ENCODE measurements around the gene VAMP3. TPM values are rescaled to one million over a fixed set of nuclear protein-coding genes. Genes with fewer than 3 reads are reported as not detected.

Gene VAMP3
- polyA plus RNA-seq, 1 donor (not counting 4 experiments of a cell fraction or from before 2014, with no cell fraction given): 219 TPM

GRCh38 chr1:7751174-7751573 lies 19.9 kb upstream of the VAMP3 start:
- no peak for FAIRE-seq

GRCh38 chr1:7752512-7753417 lies 18.3 kb upstream of the VAMP3 start:
- peak; percentile 83 for FAIRE-seq
- Histone ChIP-seq H3K4me2 (ENCODE audit: control insufficient read depth, extremely low read depth, insufficient read depth, low read depth, low read length) (peak overlapping the region; percentile 67), H3K9me1 (ENCODE audit: control insufficient read depth, extremely low read depth, insufficient read depth, low read length) (no peaks in the 10 kb centered on the region), H3K36me3 (ENCODE audit: control insufficient read depth in 2 of 2, extremely low read depth in 1 of 2, insufficient read depth in 2 of 2, low read length in 2 of 2) (no peaks in the 10 kb centered on the region), H3K9me3 (ENCODE audit: control insufficient read depth, low read depth, low read length) (no peaks in the 10 kb centered on the region), H3K27me3 (ENCODE audit: control insufficient read depth, extremely low read depth, insufficient read depth, low read length) (no peaks in the 10 kb centered on the region), H2AFZ (ENCODE audit: control insufficient read depth, low read length) (peak overlapping the region; percentile 79), H3K79me2 (ENCODE audit: control insufficient read depth, insufficient read depth, low read length) (no peaks in the 10 kb centered on the region), H3K9ac (ENCODE audit: control insufficient read depth, extremely low read depth, insufficient read depth, low read length) (no peak overlapping the region), H3K4me3 (ENCODE audit: control insufficient read depth in 2 of 3, extremely low read depth in 1 of 3, insufficient read depth in 2 of 3, low read depth in 1 of 3, low read length in 3 of 3) (peak overlapping the region in 1 of 3 experiments; percentile 25), H4K20me1 (ENCODE audit: control insufficient read depth, extremely low read depth, insufficient read depth, low read length) (no peaks in the 10 kb centered on the region), H3K4me1 (ENCODE audit: control insufficient read depth, extremely low read depth, insufficient read depth, low read length) (peaks cover 4% of the 10 kb centered on the region), H3K27ac (ENCODE audit: control insufficient read depth, insufficient read depth, low read length) (no peak overlapping the region)
- TF ChIP-seq EZH2 (IDR thresholded peaks at IDR 0.05; ENCODE audit: low read length) (no peak), CTCF (optimal IDR thresholded peaks at IDR 0.05 in 1 of 3, IDR thresholded peaks at IDR 0.05 in 1 of 3, conservative IDR thresholded peaks at IDR 0.05 in 1 of 3; ENCODE audit: extremely low read depth in 1 of 3, insufficient read depth in 2 of 3, low read length in 3 of 3) (peak; percentile 61 to 71 (median 63))
- DNase-seq (ENCODE audit: low read depth, low spot score): no peak
- dilution Hi-C loops (cut with MboI; ENCODE audit: extremely low pct_ligation_motif_present, low sequenced_read_pairs): no loop called here

More at GRCh38 chr1:7751174-7751573, 19.9 kb upstream of the VAMP3 start:
- Histone ChIP-seq H3K27me3 (ENCODE audit: control insufficient read depth, extremely low read depth, insufficient read depth, low read length) (no peaks in the 10 kb centered on the region), H3K9me1 (ENCODE audit: control insufficient read depth, extremely low read depth, insufficient read depth, low read length) (no peaks in the 10 kb centered on the region), H3K4me1 (ENCODE audit: control insufficient read depth, extremely low read depth, insufficient read depth, low read length) (peaks cover 8% of the 10 kb centered on the region), H3K9me3 (ENCODE audit: control insufficient read depth, low read depth, low read length) (no peaks in the 10 kb centered on the region), H4K20me1 (ENCODE audit: control insufficient read depth, extremely low read depth, insufficient read depth, low read length) (no peaks in the 10 kb centered on the region), H3K27ac (ENCODE audit: control insufficient read depth, insufficient read depth, low read length) (no peak overlapping the region), H3K36me3 (ENCODE audit: control insufficient read depth in 2 of 2, extremely low read depth in 1 of 2, insufficient read depth in 2 of 2, low read length in 2 of 2) (no peaks in the 10 kb centered on the region), H3K9ac (ENCODE audit: control insufficient read depth, extremely low read depth, insufficient read depth, low read length) (no peak overlapping the region), H3K4me2 (ENCODE audit: control insufficient read depth, extremely low read depth, insufficient read depth, low read depth, low read length) (no peak overlapping the region), H3K79me2 (ENCODE audit: control insufficient read depth, insufficient read depth, low read length) (no peaks in the 10 kb centered on the region), H3K4me3 (ENCODE audit: control insufficient read depth in 2 of 3, extremely low read depth in 1 of 3, insufficient read depth in 2 of 3, low read depth in 1 of 3, low read length in 3 of 3) (no peak overlapping the region), H2AFZ (ENCODE audit: control insufficient read depth, low read length) (no peak overlapping the region)
- dilution Hi-C loops (cut with MboI; ENCODE audit: extremely low pct_ligation_motif_present, low sequenced_read_pairs): no loop called here
- DNase-seq (ENCODE audit: low read depth, low spot score): no peak
- no peak for TF ChIP-seq CTCF (optimal IDR thresholded peaks at IDR 0.05 in 1 of 3, IDR thresholded peaks at IDR 0.05 in 1 of 3, conservative IDR thresholded peaks at IDR 0.05 in 1 of 3; ENCODE audit: extremely low read depth in 1 of 3, insufficient read depth in 2 of 3, low read length in 3 of 3)
- TF ChIP-seq EZH2 (IDR thresholded peaks at IDR 0.05; ENCODE audit: low read length): no peak
